ENCODE measurements around the gene EPB41L1.

DNA sequence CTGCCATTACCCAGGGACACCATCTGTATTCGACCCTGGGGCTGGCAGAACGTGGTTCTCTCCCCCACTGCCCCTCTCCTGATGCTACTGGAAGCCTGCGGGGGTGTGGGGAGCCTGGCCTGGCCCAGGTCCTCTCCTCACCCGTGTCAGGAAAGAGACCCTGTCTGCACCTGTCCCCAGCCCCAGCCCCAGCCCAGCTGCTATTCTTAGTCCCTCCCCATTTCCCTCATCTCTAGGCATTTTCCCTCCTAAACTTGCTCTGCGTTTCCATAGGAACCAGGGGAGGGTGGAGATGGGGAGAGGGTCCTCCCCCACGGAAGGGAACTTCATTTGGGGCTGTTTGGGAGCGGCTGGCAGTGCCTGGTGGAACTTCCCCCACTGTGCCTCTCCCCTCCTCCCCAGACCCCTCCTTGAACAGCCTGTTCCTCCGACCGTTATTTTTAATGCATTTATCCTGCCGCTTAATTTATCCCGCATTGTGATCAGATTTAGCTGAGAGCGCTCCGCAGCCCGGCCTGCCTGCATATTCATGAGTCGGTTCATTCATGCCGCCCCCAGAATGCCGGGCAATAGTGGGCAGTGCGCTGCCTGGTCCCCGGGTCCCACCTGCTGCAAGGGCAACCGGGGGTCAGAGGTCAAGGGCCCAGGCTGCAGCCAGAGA, 119.8 kb downstream of the EPB41L1 start:
- TF ChIP-seq, protein P1, sequence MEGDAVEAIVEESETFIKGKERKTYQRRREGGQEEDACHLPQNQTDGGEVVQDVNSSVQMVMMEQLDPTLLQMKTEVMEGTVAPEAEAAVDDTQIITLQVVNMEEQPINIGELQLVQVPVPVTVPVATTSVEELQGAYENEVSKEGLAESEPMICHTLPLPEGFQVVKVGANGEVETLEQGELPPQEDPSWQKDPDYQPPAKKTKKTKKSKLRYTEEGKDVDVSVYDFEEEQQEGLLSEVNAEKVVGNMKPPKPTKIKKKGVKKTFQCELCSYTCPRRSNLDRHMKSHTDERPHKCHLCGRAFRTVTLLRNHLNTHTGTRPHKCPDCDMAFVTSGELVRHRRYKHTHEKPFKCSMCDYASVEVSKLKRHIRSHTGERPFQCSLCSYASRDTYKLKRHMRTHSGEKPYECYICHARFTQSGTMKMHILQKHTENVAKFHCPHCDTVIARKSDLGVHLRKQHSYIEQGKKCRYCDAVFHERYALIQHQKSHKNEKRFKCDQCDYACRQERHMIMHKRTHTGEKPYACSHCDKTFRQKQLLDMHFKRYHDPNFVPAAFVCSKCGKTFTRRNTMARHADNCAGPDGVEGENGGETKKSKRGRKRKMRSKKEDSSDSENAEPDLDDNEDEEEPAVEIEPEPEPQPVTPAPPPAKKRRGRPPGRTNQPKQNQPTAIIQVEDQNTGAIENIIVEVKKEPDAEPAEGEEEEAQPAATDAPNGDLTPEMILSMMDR (IDR thresholded peaks at IDR 0.05; ENCODE audit: low read depth, low read length): no peak
- TF ChIP-seq EZH2phosphoT487 (IDR thresholded peaks at IDR 0.05; ENCODE audit: low read depth): no peak

Data from OCI-LY3 (cell line).